OCI-LY7 (cell line): ENCODE data around the gene SNAP91.

Experiments
- CTCF ChIP-seq: fragments of 200-600 bp; sonication (generic); conservative IDR thresholded peaks from 2 replicates; pipeline ENCODE4 v1.5.1; 2014; ENCODE audit warnings: mild to moderate bottlenecking, antibody characterized with exemption, low read length, moderate library complexity, mixed read lengths
- EZH2phosphoT487 ChIP-seq: fragments of 200-600 bp; sonication (generic); IDR thresholded peaks from 2 replicates; pipeline ENCODE4 v1.6.1; 2018; ENCODE audit warnings: low read depth, borderline replicate concordance, mild to moderate bottlenecking, mixed run types, antibody characterized with exemption, low read length, moderate library complexity, mixed read lengths

GRCh38 chr6:83711958-83712357, 3.1 kb upstream of the SNAP91 start:
- TF ChIP-seq CTCF (no peak), EZH2phosphoT487 (no peak)
